Measurements from ENCODE around the gene ABHD6.

The ABHD6 gene

GRCh38 chr3:58189691-58190090 lies 47.9 kb upstream of the ABHD6 start:
- no peak overlapping the region for H3K4me2 ChIP-seq (ENCODE audit: low read length)
- no peak overlapping the region for H3K4me3 ChIP-seq (ENCODE audit: low read length)
- no peaks in the 10 kb centered on the region for H3K79me2 ChIP-seq (ENCODE audit: control insufficient read depth, low read length)
- TF ChIP-seq CTCF (IDR thresholded peaks at IDR 0.05; ENCODE audit: low read depth, low read length, poor library complexity, severe bottlenecking), result no peak
- no peak for TF ChIP-seq EZH2phosphoT487 (IDR thresholded peaks at IDR 0.05; ENCODE audit: borderline replicate concordance, low read length)
- no peak overlapping the region for H3K27ac ChIP-seq (ENCODE audit: low read depth, low read length)
- no peaks in the 10 kb centered on the region for H3K9me2 ChIP-seq (replicated peaks; ENCODE audit: control insufficient read depth, low read length)
- no peaks in the 10 kb centered on the region for H4K20me1 ChIP-seq (ENCODE audit: control insufficient read depth, insufficient read depth, low read depth, low read length)
- H3K27me3 ChIP-seq (ENCODE audit: control insufficient read depth, low read length), result no peaks in the 10 kb centered on the region
- no peaks in the 10 kb centered on the region; the same call in 1 of the 2 replicates for H3F3A ChIP-seq (ENCODE audit: control insufficient read depth, insufficient read depth)
- H3K4me1 ChIP-seq (ENCODE audit: control insufficient read depth, low read length), result no peaks in the 10 kb centered on the region
- no peaks in the 10 kb centered on the region for H3K9me3 ChIP-seq (ENCODE audit: control insufficient read depth, insufficient read depth, low read length)
- H3K36me3 ChIP-seq (ENCODE audit: control insufficient read depth, low read length), result no peaks in the 10 kb centered on the region

- TF ChIP-seq EZH2phosphoT487 (IDR thresholded peaks at IDR 0.05; ENCODE audit: borderline replicate concordance, low read length) (no peak), CTCF (IDR thresholded peaks at IDR 0.05; ENCODE audit: low read depth, low read length, poor library complexity, severe bottlenecking) (no peak)
- Histone ChIP-seq H3F3A (ENCODE audit: control insufficient read depth, insufficient read depth) (no peaks in the 10 kb centered on the region; the same call in 1 of the 2 replicates), H4K20me1 (ENCODE audit: control insufficient read depth, insufficient read depth, low read depth, low read length) (no peaks in the 10 kb centered on the region), H3K4me3 (ENCODE audit: low read length) (no peak overlapping the region), H3K79me2 (ENCODE audit: control insufficient read depth, low read length) (no peaks in the 10 kb centered on the region), H3K4me1 (ENCODE audit: control insufficient read depth, low read length) (no peaks in the 10 kb centered on the region), H3K36me3 (ENCODE audit: control insufficient read depth, low read length) (no peaks in the 10 kb centered on the region), H3K27ac (ENCODE audit: low read depth, low read length) (no peak overlapping the region), H3K4me2 (ENCODE audit: low read length) (no peak overlapping the region), H3K9me3 (ENCODE audit: control insufficient read depth, insufficient read depth, low read length) (no peaks in the 10 kb centered on the region), H3K9me2 (replicated peaks; ENCODE audit: control insufficient read depth, low read length) (no peaks in the 10 kb centered on the region), H3K27me3 (ENCODE audit: control insufficient read depth, low read length) (no peaks in the 10 kb centered on the region)
Observed at GRCh38 chr3:58190291-58190690, 47.3 kb upstream of the ABHD6 start.

GRCh38 chr3:58190882-58191281 lies 46.7 kb upstream of the ABHD6 start:
- no peaks in the 10 kb centered on the region for H4K20me1 ChIP-seq (ENCODE audit: control insufficient read depth, insufficient read depth, low read depth, low read length)
- TF ChIP-seq EZH2phosphoT487 (IDR thresholded peaks at IDR 0.05; ENCODE audit: borderline replicate concordance, low read length), result no peak
- no peak for TF ChIP-seq CTCF (IDR thresholded peaks at IDR 0.05; ENCODE audit: low read depth, low read length, poor library complexity, severe bottlenecking)
- H3F3A ChIP-seq (ENCODE audit: control insufficient read depth, insufficient read depth), result no peaks in the 10 kb centered on the region; the same call in 1 of the 2 replicates
- H3K9me3 ChIP-seq (ENCODE audit: control insufficient read depth, insufficient read depth, low read length), result peaks cover 3% of the 10 kb centered on the region
- H3K27ac ChIP-seq (ENCODE audit: low read depth, low read length), result no peak overlapping the region
- no peak overlapping the region for H3K4me3 ChIP-seq (ENCODE audit: low read length)
- no peaks in the 10 kb centered on the region for H3K9me2 ChIP-seq (replicated peaks; ENCODE audit: control insufficient read depth, low read length)
- H3K4me1 ChIP-seq (ENCODE audit: control insufficient read depth, low read length), result peaks cover 2% of the 10 kb centered on the region
- no peaks in the 10 kb centered on the region for H3K36me3 ChIP-seq (ENCODE audit: control insufficient read depth, low read length)
- H3K27me3 ChIP-seq (ENCODE audit: control insufficient read depth, low read length), result no peaks in the 10 kb centered on the region
- H3K79me2 ChIP-seq (ENCODE audit: control insufficient read depth, low read length), result no peaks in the 10 kb centered on the region
- no peak overlapping the region for H3K4me2 ChIP-seq (ENCODE audit: low read length)

All from DOHH2 (cell line).